ENCODE data around the gene GTSE1.

GTSE1 gene

DNA sequence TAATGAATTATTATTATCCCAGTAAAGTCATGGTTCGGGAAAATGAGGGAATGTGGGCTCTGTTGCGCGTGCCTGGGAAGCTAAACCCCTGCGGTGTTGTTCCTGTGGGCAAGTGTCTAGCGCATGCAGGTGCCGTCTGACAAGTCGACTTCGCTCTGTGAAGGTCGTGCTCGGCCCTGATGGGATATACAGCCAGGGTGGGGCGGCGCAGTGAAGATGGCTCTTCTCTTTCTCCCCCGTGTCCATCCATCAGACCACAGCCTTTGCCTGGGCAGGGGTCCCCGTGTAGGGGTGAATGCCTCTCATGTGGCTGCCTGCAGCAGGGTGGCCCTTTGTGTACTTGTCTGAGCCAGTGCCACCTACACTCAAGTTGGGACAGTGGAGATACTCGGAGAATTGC is 26.0 kb downstream of the GTSE1 start:
- no peak for DNase-seq (ENCODE audit: extremely low read depth, insufficient read length)
- TF ChIP-seq CTCF (IDR thresholded peaks at IDR 0.05; ENCODE audit: insufficient read depth, low read length, poor library complexity, severe bottlenecking) = no peak
- H3K36me3 ChIP-seq (ENCODE audit: control insufficient read depth, insufficient read depth, low read length) = peaks cover 36% of the 10 kb centered on the region
- no peaks in the 10 kb centered on the region for H3K27me3 ChIP-seq (replicated peaks; ENCODE audit: control insufficient read depth, insufficient read depth, low read length)
- H3K4me3 ChIP-seq (replicated peaks; ENCODE audit: low read depth, low read length) = no peak overlapping the region

- peaks cover 32% of the 10 kb centered on the region for H3K36me3 ChIP-seq (ENCODE audit: control insufficient read depth, insufficient read depth, low read length)
- no peak overlapping the region for H3K4me3 ChIP-seq (replicated peaks; ENCODE audit: low read depth, low read length)
- DNase-seq (ENCODE audit: extremely low read depth, insufficient read length) = no peak
- no peak for TF ChIP-seq CTCF (IDR thresholded peaks at IDR 0.05; ENCODE audit: insufficient read depth, low read length, poor library complexity, severe bottlenecking)
- H3K27me3 ChIP-seq (replicated peaks; ENCODE audit: control insufficient read depth, insufficient read depth, low read length) = no peaks in the 10 kb centered on the region
Measured at GRCh38 chr22:46323162-46323561, 26.5 kb downstream of the GTSE1 start.

DNA sequence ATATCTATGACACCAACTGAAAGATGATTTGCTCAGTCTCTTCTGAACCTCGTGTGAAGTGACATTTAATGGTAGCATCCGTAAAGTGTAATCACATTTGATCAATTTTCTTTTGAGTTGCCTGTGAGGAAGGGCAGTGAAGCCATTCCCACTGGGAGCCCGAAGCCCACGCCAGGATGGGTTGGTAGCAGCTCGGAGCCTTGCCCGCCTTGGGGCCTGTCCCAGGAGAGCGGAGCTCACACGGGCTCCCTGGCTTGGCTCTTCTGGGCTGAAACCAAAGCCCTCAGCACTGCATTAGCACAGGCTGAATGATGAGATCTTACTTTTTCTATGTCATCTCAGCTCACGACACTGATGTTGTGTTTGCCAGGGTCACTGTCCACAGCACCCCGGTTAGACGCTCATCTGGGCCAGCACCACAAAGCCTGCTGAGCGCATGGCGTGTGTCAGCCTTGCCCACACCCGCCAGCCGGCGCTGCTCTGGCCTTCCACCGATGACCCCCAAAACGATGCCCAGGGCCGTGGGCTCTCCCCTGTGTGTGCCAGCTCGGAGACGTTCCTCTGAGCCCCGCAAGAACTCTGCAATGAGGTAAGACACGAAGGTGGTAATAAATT is 29.5 kb downstream of the GTSE1 start:
- no peak for DNase-seq (ENCODE audit: extremely low read depth, insufficient read length)
- no peak for TF ChIP-seq CTCF (IDR thresholded peaks at IDR 0.05; ENCODE audit: insufficient read depth, low read length, poor library complexity, severe bottlenecking)
- Histone ChIP-seq H3K4me3 (replicated peaks; ENCODE audit: low read depth, low read length) (no peak overlapping the region), H3K27me3 (replicated peaks; ENCODE audit: control insufficient read depth, insufficient read depth, low read length) (no peaks in the 10 kb centered on the region), H3K36me3 (ENCODE audit: control insufficient read depth, insufficient read depth, low read length) (peaks cover 33% of the 10 kb centered on the region)

DNA sequence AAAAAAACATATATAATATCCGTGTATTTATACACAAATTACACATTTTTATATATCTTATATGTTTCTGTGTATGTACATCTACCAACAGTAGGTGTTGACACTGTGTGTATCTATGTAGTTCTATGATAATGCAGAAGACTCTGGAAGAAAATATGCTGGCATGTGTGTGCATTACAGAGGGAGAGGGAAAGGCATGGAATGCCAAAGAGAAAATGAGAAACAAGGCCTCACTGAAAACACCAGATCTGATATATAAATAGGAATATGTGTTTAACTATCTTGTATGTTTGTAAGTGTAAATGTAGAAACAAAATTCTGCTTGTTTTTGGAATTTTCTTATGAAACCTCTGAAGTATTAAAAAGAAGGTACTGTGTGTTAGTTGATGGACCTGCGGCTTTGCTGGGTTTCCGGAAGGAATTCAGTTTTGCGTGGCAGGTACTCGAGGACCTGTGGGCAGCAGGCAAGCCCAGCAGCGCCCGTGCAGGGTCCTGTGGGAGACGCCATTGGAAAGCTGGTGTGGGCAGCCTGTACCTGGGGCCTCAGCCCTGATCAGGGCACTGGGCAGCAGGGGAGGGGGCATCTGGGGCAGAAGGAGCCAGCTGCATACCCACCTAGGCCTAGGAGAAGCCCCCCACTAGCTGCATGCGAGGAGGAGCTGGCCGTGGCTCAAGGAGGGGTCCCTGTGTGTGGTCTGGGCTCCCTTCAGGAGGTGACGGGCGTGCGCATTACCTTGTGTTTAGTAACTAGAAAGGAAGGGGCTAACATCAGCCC is 31.2 kb downstream of the GTSE1 start:
- Histone ChIP-seq H3K27me3 (replicated peaks; ENCODE audit: control insufficient read depth, insufficient read depth, low read length) (no peaks in the 10 kb centered on the region), H3K4me3 (replicated peaks; ENCODE audit: low read depth, low read length) (no peak overlapping the region), H3K36me3 (ENCODE audit: control insufficient read depth, insufficient read depth, low read length) (peaks cover 37% of the 10 kb centered on the region)
- TF ChIP-seq CTCF (IDR thresholded peaks at IDR 0.05; ENCODE audit: insufficient read depth, low read length, poor library complexity, severe bottlenecking) = no peak
- no peak for DNase-seq (ENCODE audit: extremely low read depth, insufficient read length)

DNA sequence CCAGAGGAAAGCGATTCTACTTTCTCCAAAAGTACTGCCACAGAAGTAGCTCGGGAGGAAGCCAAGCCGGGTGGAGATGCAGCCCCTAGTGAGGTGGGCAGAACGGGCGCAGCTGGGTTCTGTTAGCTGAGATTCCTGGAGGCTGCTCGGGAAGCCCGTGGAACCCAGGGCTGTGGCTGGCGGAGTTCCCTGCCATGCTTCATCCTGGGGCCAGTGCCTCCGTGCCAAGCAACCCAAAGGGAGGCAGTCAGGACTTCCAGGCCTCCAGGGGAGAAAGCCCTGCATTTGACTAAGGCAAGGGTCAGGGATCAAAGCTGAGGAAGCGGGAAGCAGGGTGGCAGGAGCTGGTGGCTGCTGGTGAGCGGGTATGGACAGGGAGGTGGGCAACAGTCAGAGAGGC is 32.1 kb downstream of the GTSE1 start:
- Histone ChIP-seq H3K4me3 (replicated peaks; ENCODE audit: low read depth, low read length) (no peak overlapping the region), H3K27me3 (replicated peaks; ENCODE audit: control insufficient read depth, insufficient read depth, low read length) (no peaks in the 10 kb centered on the region), H3K36me3 (ENCODE audit: control insufficient read depth, insufficient read depth, low read length) (peaks cover 38% of the 10 kb centered on the region)
- no peak for DNase-seq (ENCODE audit: extremely low read depth, insufficient read length)
- no peak for TF ChIP-seq CTCF (IDR thresholded peaks at IDR 0.05; ENCODE audit: insufficient read depth, low read length, poor library complexity, severe bottlenecking)

Data from GM06990 (cell line).